GM12878 (cell line): Measurements from ENCODE around the gene TRIM68. TPM values are rescaled to one million over a fixed set of nuclear protein-coding genes. Genes with fewer than 3 reads are reported as not detected.

Experiments used
- ASH2L ChIP-seq: fragments of 300-600, 200-600 bp; sonication (generic); IDR thresholded peaks from 2 replicates; pipeline ENCODE4 v1.6.1; 2017; ENCODE audit warnings: low read depth, mild to moderate bottlenecking, borderline replicate concordance
- BHLHE40 ChIP-seq, 2 experiments: fragments of 450-650 bp in 1 of 2; IDR thresholded peaks; 2 replicates each; pipeline ENCODE4 v1.6.1; 2011 to 2017; ENCODE audit warnings: low read depth in 2 of 2, borderline replicate concordance in 1 of 2, improper control_type of control experiment in 1 of 2, low read length in 1 of 2, mild to moderate bottlenecking in 1 of 2
- CBX3 ChIP-seq: fragments of 200-600 bp; sonication (generic); IDR thresholded peaks from 2 replicates; pipeline ENCODE4 v1.6.1; 2016; ENCODE audit warnings: low read depth, borderline replicate concordance
- GATAD2B ChIP-seq: fragments of 450-650 bp; conservative IDR thresholded peaks from 2 replicates; pipeline ENCODE4 v1.6.1; 2017; ENCODE audit warnings: low read depth, mild to moderate bottlenecking, moderate library complexity
- HDGF ChIP-seq: fragments of 450-650 bp; IDR thresholded peaks from 2 replicates; pipeline ENCODE4 v1.6.1; 2016; ENCODE audit warnings: antibody characterized with exemption
- MXI1 ChIP-seq: fragments of 150-350 bp; IDR thresholded peaks from 2 replicates; pipeline ENCODE4 v1.6.1; 2011; ENCODE audit warnings: low read depth, mild to moderate bottlenecking, inconsistent platforms, low read length, improper control_type of control experiment
- NR2C2 ChIP-seq: IDR thresholded peaks from 2 replicates; pipeline ENCODE4 v1.6.1; 2011; ENCODE audit warnings: borderline replicate concordance, low read depth; ENCODE audit not compliant: control insufficient read depth, insufficient read length
- TCF7 ChIP-seq: IDR thresholded peaks from 2 replicates; pipeline ENCODE4 v1.6.1; 2014; ENCODE audit warnings: antibody characterized with exemption, borderline replicate concordance
- ZNF24 ChIP-seq: fragments of 450-650 bp; IDR thresholded peaks from 2 replicates; pipeline ENCODE4 v1.6.1; 2017; ENCODE audit warnings: antibody characterized with exemption, mild to moderate bottlenecking
- polyA plus RNA-seq, 11 experiments: library from polyadenylated mRNA; depleted of rRNA in 4 of 11; unstranded in 6 of 11; stranded (reverse) in 5 of 11; fragments of >200 nt; fragmentation: Nextera tagmentation in 4 of 11; fragmentation: Illumina TruSeq in 1 of 11; extraction: Ambion mirVana in 4 of 11; extraction: Trizol in 1 of 11; gene quantifications; 1 replicate in 1 of 11; 2 replicates in 10 of 11; pipeline versions ENCODE4 v1.2.1 to v1.2.3, GENCODE V29; 2011 to 2016; ENCODE audit warnings: inconsistent platforms in 2 of 11, missing spikeins in 2 of 11, low read depth in 1 of 11
- total RNA-seq, 4 experiments: library from RNA; depleted of rRNA in 3 of 4; stranded (reverse); fragments of >200 nt in 3 of 4; fragmentation: Illumina TruSeq in 1 of 4; extraction: Trizol in 1 of 4; gene quantifications; 2 replicates each; pipeline versions ENCODE4 v1.2.1 to v1.2.3, GENCODE V29; 2013 to 2021
- TF ChIP-seq, protein P1 (sequence below): IDR thresholded peaks from 2 replicates; pipeline ENCODE4 v1.6.1; 2012; ENCODE audit warnings: mild to moderate bottlenecking, low read depth, low read length
- TF ChIP-seq, protein P2 (sequence below): fragments of 450-650 bp; conservative IDR thresholded peaks from 2 replicates; pipeline ENCODE4 v1.6.1; 2017; ENCODE audit warnings: mild to moderate bottlenecking, moderate library complexity
- TF ChIP-seq, protein P3 (sequence below): fragments of 450-650 bp; IDR thresholded peaks from 2 replicates; pipeline ENCODE4 v1.6.1; 2018; ENCODE audit warnings: borderline replicate concordance, mild to moderate bottlenecking; ENCODE audit not compliant: partially characterized antibody
- TF ChIP-seq, protein P4 (sequence below): fragments of 450-650 bp; formaldehyde crosslinking; IDR thresholded peaks from 2 replicates; pipeline ENCODE4 v1.4.0; 2022; ENCODE audit warnings: mild to moderate bottlenecking, moderate library complexity

The TRIM68 gene
- total and polyA plus RNA-seq, 10 of the 15 experiments (the other 5 are each of a cell fraction or from before 2014, with no cell fraction given), result 3.3 to 13.7 (median 8.3) TPM

DNA sequence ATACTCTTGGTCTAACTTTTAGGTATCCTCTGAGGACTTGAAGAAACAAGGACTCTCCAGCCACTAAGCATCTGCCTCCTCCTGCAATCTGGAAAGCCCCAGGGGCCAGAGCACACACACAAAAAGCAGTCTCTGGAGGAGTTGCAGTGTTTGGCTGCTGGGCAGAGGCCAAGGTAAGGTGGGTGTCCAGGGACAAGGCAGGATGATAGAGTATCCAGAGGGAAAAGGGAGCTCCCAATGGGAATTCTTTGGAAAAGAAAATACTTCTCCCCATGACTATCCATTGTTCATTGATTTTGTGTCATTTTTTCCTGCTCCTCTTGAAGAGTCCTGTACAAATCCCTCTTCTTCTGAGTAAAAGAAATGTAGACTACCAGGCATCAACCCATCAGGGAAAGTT, 26.6 kb downstream of the TRIM68 start, which contains the start of gene OR52I2 (continued):
- TF ChIP-seq MXI1 (no peak), GATAD2B (no peak), BHLHE40 (IDR thresholded peaks at IDR 0.05; ENCODE audit: borderline replicate concordance in 1 of 2, low read depth in 2 of 2, low read length in 1 of 2) (no peak), ZNF24 (no peak), HDGF (no peak), TCF7 (no peak), ASH2L (no peak), CBX3 (no peak), NR2C2 (no peak)
- TF ChIP-seq, protein P1, sequence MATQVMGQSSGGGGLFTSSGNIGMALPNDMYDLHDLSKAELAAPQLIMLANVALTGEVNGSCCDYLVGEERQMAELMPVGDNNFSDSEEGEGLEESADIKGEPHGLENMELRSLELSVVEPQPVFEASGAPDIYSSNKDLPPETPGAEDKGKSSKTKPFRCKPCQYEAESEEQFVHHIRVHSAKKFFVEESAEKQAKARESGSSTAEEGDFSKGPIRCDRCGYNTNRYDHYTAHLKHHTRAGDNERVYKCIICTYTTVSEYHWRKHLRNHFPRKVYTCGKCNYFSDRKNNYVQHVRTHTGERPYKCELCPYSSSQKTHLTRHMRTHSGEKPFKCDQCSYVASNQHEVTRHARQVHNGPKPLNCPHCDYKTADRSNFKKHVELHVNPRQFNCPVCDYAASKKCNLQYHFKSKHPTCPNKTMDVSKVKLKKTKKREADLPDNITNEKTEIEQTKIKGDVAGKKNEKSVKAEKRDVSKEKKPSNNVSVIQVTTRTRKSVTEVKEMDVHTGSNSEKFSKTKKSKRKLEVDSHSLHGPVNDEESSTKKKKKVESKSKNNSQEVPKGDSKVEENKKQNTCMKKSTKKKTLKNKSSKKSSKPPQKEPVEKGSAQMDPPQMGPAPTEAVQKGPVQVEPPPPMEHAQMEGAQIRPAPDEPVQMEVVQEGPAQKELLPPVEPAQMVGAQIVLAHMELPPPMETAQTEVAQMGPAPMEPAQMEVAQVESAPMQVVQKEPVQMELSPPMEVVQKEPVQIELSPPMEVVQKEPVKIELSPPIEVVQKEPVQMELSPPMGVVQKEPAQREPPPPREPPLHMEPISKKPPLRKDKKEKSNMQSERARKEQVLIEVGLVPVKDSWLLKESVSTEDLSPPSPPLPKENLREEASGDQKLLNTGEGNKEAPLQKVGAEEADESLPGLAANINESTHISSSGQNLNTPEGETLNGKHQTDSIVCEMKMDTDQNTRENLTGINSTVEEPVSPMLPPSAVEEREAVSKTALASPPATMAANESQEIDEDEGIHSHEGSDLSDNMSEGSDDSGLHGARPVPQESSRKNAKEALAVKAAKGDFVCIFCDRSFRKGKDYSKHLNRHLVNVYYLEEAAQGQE, result no peak
- TF ChIP-seq, protein P2, sequence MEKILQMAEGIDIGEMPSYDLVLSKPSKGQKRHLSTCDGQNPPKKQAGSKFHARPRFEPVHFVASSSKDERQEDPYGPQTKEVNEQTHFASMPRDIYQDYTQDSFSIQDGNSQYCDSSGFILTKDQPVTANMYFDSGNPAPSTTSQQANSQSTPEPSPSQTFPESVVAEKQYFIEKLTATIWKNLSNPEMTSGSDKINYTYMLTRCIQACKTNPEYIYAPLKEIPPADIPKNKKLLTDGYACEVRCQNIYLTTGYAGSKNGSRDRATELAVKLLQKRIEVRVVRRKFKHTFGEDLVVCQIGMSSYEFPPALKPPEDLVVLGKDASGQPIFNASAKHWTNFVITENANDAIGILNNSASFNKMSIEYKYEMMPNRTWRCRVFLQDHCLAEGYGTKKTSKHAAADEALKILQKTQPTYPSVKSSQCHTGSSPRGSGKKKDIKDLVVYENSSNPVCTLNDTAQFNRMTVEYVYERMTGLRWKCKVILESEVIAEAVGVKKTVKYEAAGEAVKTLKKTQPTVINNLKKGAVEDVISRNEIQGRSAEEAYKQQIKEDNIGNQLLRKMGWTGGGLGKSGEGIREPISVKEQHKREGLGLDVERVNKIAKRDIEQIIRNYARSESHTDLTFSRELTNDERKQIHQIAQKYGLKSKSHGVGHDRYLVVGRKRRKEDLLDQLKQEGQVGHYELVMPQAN, result no peak
- TF ChIP-seq, protein P3, sequence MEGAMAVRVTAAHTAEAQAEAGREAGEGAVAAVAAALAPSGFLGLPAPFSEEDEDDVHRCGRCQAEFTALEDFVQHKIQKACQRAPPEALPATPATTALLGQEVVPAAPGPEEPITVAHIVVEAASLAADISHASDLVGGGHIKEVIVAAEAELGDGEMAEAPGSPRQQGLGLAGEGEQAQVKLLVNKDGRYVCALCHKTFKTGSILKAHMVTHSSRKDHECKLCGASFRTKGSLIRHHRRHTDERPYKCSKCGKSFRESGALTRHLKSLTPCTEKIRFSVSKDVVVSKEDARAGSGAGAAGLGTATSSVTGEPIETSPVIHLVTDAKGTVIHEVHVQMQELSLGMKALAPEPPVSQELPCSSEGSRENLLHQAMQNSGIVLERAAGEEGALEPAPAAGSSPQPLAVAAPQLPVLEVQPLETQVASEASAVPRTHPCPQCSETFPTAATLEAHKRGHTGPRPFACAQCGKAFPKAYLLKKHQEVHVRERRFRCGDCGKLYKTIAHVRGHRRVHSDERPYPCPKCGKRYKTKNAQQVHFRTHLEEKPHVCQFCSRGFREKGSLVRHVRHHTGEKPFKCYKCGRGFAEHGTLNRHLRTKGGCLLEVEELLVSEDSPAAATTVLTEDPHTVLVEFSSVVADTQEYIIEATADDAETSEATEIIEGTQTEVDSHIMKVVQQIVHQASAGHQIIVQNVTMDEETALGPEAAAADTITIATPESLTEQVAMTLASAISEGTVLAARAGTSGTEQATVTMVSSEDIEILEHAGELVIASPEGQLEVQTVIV, result no peak
- TF ChIP-seq, protein P4, sequence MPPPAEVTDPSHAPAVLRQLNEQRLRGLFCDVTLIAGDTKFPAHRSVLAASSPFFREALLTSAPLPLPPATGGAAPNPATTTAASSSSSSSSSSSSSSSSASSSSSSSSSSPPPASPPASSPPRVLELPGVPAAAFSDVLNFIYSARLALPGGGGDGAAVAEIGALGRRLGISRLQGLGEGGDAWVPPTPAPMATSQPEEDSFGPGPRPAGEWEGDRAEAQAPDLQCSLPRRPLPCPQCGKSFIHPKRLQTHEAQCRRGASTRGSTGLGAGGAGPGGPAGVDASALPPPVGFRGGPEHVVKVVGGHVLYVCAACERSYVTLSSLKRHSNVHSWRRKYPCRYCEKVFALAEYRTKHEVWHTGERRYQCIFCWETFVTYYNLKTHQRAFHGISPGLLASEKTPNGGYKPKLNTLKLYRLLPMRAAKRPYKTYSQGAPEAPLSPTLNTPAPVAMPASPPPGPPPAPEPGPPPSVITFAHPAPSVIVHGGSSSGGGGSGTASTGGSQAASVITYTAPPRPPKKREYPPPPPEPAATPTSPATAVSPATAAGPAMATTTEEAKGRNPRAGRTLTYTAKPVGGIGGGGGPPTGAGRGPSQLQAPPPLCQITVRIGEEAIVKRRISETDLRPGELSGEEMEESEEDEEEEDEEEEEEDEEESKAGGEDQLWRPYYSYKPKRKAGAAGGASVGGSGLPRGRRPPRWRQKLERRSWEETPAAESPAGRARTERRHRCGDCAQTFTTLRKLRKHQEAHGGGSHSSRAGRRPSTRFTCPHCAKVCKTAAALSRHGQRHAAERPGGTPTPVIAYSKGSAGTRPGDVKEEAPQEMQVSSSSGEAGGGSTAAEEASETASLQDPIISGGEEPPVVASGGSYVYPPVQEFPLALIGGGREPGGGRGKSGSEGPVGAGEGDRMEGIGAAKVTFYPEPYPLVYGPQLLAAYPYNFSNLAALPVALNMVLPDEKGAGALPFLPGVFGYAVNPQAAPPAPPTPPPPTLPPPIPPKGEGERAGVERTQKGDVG (CRISPR knock-in tag), result no peak
